HG02870 (cell line): ENCODE data around the gene DBNDD2.
A peak's percentile ranks its signal among the peaks of the same experiment; 100 is the strongest.

Experiments
- ATAC-seq: cut with Tn5 transposase; IDR thresholded peaks from one replicate; pipeline ENCODE4 v1.9.1; 2021; ENCODE audit warnings: mild to moderate bottlenecking, moderate library complexity; ENCODE audit not compliant: unreplicated experiment

Gene DBNDD2, protein sequence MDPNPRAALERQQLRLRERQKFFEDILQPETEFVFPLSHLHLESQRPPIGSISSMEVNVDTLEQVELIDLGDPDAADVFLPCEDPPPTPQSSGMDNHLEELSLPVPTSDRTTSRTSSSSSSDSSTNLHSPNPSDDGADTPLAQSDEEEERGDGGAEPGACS

DNA sequence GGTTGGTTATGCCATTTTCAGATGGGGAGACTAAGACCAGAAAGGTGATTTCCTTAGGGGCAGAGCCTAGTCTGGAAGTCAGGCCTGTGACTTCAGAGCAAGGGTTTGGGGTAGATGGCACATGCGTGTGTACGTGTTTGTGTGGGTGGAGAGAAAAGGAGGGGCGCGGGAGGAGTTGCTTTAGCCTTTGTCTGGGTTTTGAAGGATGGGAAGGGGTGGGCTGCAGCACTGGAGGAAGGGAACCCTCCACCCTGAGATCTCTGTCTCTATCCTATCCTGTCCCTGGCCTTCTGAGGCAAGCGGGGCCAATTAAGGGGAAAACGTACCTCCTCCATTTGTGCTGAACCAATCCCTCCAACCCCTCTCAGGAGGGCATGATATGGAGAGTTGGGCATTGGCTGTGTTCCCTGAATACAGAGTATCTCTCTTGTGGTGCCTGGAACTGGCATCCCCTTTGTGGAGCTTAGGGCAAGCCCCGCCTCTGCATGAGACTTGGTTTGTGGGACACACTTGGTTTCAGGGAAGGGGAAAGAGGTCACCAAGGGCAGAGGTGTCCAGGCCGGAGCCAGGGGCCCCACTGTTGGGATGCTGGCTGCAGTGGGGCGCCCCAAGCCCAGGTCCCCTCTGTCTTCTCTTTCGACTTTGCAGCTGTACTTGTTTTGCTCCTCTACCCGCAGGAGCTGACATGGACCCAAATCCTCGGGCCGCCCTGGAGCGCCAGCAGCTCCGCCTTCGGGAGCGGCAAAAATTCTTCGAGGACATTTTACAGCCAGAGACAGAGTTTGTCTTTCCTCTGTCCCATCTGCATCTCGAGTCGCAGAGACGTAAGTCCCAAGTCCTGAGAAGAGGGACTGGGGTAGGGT, at the start of gene DBNDD2:
Gene DBNDD2, plus strand, starts transcription at position 507 of the 863 bp plus-strand sequence. Its CDS starts 179 bp downstream, at position 686.
- ATAC-seq: no peak

DNA sequence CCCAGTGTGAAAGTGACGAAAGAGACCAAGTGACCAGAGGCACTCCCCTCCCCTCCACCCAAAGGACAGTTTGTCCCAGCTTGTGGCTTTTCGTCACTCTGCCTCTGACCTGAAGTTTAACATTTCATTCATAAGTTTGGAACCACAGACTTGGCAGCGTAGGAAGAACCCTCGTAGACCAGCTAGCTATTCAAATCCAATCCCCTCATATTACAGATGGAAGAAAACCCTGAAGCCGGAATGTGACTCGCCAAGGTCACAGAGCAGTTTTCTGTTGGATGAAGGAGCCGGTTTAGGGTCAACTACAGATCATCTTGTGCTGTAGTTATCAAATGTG, 49.1 kb upstream of the DBNDD2 start:
- no peak for ATAC-seq

DNA sequence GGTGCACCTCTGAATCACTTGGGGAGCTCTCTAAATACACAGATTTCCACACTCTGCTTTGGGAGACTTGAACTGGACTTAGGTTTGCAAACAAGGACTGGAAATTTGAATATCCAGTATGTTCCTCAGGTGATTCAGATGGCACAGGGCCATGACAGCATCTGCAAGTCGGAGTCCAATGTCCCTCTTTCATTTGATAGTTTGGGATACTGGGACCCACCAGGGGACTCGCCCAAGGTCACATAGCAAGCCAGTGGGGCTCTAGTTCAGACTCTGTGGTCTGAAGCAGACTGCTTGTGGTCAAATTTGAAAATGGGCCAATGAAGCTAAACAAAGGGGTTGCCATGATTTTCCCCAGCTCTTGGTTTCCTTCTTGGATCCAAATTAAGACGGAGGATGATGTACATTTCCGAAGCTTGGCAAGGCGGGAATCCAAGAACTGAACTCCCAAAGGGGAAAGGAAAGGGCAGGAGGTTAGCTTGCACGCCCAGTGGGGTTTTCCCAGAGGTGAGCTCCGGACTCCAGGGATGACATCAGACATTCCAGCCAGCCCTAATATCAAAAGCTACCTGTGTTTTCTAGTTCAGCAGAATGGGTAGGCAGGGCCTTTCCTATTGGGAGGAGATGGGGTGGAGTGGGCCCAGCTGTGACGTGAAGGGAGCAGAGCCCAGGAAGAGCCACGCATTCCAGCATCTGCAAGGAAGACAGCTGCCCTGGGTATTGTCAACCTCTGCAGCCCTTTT, 48.5 kb upstream of the DBNDD2 start:
- ATAC-seq: no peak

DNA sequence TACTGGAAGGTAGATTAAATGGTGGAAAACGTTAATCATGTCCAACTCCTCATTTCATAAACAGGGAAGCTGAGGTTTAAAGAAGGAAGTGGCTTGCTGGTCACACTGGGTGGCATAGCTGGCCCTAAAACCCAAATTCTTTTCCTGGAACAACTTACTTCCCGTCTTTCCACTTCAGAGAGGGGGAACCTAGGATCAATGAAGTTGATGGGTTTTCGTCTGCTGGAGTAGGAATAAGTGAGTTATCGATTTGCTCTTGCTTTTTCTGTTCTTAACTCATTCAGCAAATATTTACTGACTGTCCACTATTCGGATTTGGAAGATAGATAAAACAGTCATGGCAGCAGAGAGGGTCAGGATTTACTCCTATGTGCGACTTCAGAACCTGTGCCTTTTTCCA, 46.3 kb upstream of the DBNDD2 start:
- no peak for ATAC-seq

DNA sequence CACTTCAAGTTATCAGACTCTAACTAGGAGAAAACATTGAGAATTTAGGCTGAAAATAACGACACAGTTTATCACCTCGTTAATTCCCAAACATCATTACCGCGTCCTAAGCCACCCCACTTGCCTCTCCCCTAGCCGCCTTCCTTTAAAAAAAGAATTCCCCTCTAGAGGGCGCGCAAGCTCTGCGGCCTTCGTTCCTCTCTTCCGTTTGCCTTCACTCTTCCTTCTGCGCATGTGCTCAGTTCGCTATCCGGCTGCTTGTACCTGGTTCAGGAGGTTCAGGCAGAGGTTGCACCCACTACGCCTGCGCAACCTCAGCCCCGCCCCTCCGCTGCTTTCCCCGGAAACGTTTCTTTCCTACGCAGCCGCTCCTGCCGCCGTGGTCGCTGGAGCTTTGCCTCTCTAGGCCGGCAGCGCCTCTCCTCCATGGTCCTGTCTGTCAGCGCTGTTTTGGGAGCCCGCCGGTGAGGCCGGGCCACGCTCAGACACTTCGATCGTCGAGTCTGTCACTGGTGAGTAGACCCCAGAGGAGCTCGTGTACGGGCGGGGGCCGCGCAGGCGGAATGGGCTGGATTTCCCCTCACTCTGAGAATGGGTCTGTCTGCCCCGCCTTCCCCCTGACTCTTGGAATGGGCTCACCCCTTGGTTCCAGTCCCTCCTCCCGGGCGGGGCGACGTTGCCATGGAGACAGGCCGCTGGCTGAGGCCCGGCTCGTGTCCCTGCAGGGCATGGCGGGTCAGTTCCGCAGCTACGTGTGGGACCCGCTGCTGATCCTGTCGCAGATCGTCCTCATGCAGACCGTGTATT, 45.1 kb upstream of the DBNDD2 start, which contains the start of gene SYS1:
Gene SYS1, plus strand, starts transcription at position 353 of the 807 bp plus-strand sequence. Its CDS starts 376 bp downstream, at position 729.
- peak; percentile 83 for ATAC-seq

DNA sequence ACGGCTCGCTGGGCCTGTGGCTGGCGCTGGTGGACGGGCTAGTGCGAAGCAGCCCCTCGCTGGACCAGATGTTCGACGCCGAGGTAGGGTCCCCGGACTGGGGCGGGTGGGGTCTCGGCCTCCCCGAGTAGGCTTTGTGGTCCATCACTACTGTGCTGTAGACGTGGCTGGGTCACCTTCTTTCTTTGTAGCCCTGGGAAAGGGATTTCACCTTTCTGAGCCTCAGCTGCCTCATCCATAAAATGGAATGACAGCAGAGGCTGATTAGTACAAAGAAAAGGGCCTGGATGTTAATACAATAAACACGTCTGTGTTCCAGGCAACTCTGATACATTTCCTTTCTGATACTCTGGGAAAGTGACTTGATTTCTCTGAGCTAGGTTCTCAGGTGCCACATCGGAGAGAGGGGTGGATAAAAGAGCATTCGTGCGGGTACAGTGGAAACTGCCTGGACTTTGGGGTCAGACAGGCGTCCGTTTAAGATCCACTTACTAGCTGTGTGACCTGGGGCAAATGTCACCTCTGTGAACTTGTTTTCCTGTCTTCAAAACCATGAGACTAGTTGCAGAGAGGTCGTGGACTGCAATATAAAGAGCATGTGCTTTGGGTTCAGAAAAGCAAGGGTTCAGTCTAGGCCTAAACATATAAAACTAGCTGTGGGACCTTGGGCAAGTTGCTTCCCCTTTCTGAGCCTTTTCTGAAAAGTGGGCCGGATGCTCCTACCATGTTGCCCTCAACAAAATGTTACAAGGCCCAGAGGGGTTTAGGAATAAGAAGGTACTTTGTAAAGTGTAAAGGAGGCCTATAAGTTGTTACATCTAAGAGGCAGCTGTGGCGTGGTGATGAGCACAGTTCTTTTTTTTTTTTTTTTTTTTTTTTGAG, 44.2 kb upstream of the DBNDD2 start:
- no peak for ATAC-seq

DNA sequence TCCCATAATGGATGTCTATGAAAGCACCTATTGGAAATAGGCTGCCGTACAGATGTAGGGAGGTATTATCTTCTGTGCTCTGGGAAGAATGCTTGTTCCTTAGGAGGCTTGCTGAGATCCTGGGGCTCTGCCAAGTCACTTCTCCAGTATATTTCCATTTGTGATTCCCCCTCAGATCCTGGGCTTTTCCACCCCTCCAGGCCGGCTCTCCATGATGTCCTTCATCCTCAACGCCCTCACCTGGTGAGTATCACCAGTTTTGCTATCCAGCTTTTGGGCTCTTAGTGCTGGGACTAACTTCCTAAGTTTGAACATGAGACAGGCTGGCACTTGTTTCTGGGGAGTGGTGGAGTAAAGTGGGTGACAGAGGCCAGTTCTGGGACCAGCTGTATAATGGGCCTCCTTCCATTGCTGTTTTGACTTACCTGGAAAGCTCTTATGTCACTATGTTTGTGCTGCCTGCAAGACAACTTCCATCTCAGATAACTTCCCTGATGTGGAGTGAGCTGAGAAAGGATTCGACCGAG, 42.6 kb upstream of the DBNDD2 start:
- ATAC-seq: no peak

DNA sequence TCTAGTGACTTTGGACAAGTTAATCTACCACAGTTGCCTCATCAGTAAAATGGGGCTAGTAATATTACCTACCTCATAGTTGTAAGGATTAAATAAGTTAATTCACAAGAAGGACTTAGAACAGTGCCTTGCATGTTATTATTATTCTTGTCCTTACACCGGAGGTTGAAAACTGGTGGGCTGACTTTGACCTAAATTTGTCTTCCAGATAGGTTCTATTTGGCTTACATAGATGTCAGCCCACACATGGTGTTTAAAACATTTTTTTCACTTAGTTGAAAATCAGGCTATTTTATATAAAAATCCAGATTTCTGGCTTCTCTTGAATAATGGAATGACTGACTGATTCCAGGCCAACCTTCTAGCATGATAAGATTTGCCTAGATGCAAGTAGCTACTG, 41.9 kb upstream of the DBNDD2 start:
- ATAC-seq: no peak

DNA sequence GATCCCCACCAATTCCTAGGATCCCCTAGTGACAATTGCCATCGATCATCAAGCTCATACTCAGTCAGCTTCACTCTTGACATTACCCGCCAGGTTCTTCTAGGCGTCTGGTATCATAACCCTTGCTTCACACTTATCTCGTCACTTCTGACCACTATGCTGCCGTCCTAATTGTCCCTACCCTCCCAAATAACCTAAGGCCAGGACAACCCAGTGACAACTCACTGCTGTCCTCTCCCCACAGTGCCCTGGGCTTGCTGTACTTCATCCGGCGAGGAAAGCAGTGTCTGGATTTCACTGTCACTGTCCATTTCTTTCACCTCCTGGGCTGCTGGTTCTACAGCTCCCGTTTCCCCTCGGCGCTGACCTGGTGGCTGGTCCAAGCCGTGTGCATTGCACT, 41.5 kb upstream of the DBNDD2 start:
- no peak for ATAC-seq

DNA sequence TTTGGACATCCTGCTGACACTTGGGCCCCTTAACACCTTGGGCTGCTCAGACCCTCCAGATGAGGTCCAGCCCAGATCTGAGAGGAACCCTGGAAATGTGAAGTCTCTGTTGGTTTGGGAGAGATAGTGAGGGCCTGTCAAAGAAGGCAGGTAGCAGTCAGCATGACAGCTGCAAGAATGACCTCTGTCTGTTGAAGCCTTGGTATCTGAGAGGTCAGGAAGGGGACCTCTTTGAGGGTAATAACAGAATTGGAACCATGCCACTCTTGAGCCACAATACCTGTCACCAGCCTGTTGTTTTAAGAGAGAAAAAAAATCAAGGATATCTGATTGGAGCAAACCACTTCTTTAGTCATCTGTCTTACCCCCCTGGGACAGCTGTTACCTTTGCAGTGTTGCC, 41.0 kb upstream of the DBNDD2 start:
- no peak for ATAC-seq

DNA sequence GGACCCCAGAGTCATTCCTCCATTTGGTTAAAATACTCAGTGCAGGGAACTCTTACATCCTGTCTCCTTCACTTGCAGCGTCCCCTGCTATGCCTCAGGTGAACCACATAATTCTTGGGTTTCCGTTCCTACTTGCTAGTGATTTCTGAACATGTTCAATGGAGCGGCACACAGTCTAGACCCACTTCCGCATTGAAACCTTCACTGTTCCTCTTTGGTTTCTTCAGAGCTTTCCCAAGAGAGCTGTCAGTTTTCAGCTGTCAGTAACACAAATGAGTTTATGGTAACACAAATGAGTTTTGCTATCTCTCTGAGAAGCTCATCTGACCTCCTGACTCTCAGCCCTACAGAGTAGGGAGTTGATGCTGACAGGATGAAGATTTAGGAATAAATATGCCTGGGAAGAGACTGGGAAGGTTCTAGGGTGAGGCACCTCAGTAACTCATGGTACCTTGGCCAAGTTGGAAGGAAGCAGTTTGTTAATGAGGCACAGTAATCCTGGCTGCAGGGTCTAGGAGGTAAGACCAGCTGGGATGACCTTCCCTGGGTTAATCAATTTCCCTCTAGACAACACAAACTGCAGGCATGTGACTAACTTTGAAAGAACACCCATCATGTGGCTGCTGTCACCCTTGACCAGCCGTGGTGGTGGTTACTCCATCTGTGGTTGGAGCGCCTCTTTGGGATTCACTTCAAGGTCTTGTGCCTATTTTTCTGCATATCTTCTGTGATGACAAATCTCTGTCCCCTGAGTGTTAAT, 39.7 kb upstream of the DBNDD2 start:
- ATAC-seq: peak; percentile 83

DNA sequence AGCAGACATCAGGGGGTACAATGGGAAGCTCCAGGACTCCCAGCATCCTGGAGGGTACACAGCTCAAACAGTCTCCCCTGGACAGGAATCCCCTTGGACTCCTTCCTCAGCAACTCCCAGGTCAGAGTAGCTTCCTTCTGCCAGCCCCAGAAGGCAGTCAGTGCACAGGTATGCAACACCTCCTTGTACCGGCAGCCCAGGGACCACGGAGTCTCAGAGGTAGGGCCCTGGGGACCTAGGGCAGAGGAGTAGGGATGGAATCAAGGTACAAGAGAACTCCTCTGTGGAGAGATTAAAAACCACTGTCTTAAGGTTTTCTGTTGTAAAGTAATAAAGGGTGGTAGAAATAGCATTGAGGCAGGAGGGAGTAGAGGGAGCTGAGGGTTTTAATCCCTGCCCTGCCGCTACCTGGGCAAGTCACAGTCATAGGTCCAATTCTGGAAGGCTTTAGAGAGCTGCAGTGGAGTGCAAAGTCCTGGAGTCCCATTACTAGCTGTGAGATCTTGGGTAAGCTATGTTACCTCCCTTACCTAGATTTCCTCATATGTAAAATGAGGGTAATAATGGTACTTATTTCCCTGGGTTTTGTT, 37.4 kb upstream of the DBNDD2 start:
- ATAC-seq: no peak

DNA sequence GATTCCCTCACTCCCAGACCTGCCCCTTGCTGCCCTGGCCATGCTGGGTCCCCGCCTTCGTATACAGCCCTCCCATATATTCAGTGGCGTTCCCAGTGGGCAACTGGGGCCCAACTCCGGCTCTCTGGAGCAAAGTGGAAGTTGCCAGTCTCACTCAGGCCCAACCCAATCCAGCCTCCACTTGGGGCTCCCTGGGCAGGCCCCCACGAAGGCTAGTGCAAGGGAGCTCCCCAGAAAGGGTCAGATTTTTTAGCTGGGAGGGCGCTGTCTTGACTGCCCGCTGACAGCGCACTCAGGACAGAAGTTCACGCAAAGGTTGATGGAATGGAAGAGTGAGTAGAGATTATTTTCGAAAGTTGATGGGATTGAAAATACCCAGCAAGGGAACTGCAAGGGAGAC, 35.8 kb upstream of the DBNDD2 start:
- ATAC-seq: no peak

DNA sequence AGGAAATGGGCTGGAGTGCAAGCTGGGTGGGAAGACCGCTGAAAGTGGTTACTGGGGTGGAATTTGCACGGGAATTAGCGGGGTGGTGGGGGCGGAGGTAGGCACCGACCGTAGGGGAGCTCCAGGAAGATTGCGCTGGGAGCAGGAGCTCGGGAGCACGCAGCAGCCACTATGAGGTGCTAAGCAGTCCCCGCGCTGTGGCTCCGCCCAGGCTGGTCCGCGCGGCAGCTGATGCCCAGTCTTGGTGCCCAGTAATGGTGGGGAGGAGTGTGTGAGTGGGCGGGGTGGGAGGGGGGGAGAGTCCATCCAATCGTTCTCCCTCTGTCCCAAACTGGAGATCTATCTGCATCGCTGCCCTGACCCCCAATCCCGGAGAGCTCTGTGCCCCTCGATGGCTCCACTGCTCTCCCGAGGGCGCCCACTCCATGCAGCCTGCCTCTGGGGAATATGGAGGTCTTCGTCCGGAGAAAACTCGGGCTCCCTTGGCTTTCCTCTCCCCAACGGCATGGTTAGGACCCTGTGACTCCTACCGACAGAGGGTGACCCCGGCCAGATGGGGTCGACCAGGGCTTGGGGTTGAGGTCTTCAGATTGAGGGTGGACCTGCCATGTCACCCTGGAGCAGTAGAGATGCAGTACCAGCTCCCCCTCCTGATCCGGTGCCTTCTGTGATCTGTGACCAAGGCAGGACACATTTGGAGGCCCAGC, 35.3 kb upstream of the DBNDD2 start:
- no peak for ATAC-seq

DNA sequence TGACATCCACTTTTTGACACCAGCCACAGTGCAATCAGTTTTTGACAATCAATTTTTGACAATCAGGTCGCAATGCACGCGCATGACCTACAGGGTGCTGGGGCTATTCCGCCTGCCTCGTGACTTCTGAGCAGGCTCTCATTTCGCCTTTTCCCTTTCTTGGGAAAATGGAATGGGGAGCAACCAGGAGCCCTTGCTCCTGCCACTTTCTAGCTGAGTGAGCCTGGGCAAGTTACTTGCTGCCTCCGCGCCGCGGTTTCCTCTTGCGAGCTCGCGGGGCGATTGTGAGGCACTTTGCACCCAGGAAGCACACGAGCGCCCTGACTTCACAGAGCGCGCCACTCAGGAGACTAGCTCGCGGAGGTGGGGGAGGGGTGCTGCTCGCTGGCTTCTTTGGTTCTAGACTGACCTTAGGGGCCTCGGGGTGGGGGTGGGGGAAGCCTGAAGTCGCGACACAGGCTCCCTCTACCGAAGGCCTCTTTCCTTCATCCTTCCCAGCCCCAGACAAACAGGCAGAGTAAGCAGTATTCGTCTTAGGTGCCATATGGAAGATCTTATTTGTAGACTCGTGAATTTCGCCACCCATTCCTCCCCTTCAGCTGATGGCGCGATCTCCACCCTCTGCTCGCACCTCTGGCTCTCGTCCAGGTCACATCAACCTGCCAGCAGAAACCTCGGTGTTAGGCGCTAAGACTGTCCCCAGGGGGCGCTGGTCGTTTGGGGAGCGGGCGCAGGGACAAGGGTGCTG, 34.6 kb upstream of the DBNDD2 start:
- no peak for ATAC-seq

DNA sequence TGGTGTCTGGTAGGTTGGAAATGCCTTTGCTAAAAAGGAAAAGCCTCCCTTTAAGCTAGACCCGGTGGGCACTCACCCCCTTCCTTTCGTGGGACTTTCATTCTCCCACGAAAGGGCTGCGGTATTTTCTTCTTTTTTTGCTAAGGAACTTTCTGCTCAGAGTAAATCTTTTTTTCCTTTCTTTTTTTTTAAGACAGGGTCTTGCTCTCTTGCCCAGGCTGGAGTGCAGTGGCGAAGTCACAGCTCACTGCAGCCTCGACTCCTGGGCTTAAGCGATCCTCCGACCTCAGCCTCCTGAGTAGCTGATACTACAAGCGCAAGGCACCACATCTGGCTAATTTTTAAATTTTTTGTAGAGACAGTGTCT, 34.0 kb upstream of the DBNDD2 start:
- no peak for ATAC-seq

DNA sequence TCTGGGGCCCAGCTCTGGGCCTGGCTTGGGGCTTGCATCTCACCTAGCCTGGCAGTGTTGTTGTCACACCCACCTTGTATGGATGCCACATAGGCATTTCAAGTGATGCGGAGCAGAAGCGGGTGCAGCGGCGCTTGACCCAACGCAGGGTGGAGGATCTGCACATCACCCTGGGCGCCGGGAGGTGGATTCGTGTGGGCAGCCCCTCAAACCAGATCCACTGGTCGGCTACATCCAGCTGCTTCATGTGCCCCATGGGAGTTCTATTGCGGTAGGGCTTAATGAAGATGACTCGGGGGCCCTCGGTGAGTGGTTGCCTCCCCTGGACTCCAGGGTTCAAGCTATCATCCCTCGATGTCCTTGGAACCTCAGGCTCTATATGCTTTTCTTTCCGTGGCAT, 33.1 kb upstream of the DBNDD2 start:
- no peak for ATAC-seq
